Measurements from ENCODE around the gene CCDC60. TPM values are rescaled to one million over a fixed set of nuclear protein-coding genes. Genes with fewer than 3 reads are reported as not detected.

The CCDC60 gene
- total RNA-seq, 2 experiments from 2014 or later = not detected

DNA sequence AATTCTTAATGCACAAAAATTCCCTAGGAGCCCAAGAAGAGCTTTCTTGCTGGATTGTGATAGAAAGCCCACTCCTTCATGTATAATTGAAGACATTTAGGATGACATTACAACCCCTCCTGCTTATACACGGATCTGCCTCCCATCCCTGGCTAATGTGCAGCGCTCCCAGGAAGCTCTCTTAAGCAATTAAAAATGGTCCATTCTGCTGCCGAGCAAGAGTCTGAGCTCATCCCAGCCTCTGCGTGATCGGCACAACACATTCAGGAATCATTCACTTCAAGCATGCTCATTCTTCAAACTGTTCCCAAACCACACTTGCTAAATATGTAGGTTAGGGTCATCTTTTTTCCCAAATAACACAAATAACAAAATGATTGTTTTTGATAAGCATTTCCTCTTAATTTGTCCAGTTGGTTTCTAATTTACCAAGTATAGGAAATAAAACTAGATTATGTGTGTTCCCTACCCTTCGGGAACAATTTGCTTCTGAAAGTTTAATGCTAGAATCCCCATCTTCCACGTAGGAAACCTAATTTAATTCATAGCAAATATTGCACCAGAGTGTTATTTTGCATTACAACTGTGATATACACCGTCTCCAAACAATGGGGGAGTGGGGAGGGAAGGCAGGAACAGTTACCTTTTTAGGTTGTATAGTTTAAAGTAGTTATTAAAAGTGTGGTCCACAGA, 241.7 kb downstream of the CCDC60 start:
- Mint-ChIP-seq H3K4me1 (ENCODE audit: low read depth) (no peaks in the 10 kb centered on the region), H3K4me3 (no peak overlapping the region), H3K36me3 (ENCODE audit: low read depth) (no peaks in the 10 kb centered on the region), H3K9me3 (ENCODE audit: insufficient read depth) (no peaks in the 10 kb centered on the region), H3K27ac (no peak overlapping the region), H3K27me3 (ENCODE audit: low read depth) (peaks cover 3% of the 10 kb centered on the region)
- ATAC-seq (no peak), DNase-seq (no peak)
- POLR2A ChIA-PET = no interaction called here
- CTCF ChIA-PET = no interaction called here

DNA sequence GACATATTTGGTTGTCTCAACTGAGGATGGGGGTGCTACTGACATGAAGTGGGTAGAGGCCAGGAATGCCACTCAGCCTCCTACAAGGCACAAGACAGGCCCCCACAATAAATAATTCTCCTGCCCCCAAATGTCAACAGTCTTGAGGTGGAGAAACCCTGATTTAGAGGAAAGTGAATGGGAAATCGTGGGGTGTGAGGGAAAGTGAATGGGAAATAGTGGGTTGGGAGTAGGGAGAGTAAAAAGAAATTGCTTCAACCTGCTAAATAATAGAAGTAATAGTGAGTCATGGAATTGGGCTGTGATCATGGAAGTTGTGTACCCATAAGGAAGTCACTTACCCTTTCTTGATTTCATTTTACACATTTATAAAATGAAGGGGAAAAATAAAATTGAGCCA, 242.4 kb downstream of the CCDC60 start:
- no peaks in the 10 kb centered on the region for H3K9me3 Mint-ChIP-seq (ENCODE audit: insufficient read depth)
- no peak overlapping the region for H3K27ac Mint-ChIP-seq
- H3K36me3 Mint-ChIP-seq (ENCODE audit: low read depth) = no peaks in the 10 kb centered on the region
- CTCF ChIA-PET = no interaction called here
- ATAC-seq = no peak
- POLR2A ChIA-PET = no interaction called here
- H3K27me3 Mint-ChIP-seq (ENCODE audit: low read depth) = peaks cover 5% of the 10 kb centered on the region
- DNase-seq = no peak
- no peaks in the 10 kb centered on the region for H3K4me1 Mint-ChIP-seq (ENCODE audit: low read depth)
- no peak overlapping the region for H3K4me3 Mint-ChIP-seq

DNA sequence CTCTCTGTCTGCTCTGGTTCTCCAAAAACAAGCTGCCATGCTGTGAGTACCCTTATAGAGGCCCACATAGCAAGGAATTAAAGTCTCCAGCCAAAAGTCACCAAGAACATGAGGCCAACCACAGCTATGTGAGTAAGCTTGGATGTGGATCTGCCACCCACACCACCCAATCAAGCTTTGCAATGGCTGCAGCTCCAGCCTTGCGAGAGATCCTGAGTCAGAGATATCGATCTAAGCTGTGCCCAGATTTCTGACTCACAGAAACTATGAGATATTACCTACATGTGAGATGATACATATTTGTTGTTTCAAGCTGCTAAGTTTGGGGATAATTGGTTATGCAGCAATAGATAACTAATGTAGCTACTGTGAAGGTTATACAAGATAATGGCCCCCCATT, 243.6 kb downstream of the CCDC60 start:
- Mint-ChIP-seq H3K36me3 (ENCODE audit: low read depth) (no peaks in the 10 kb centered on the region), H3K27ac (no peak overlapping the region), H3K4me1 (ENCODE audit: low read depth) (no peaks in the 10 kb centered on the region), H3K9me3 (ENCODE audit: insufficient read depth) (no peaks in the 10 kb centered on the region), H3K4me3 (no peak overlapping the region), H3K27me3 (ENCODE audit: low read depth) (peaks cover 6% of the 10 kb centered on the region)
- POLR2A ChIA-PET = interaction anchor here (0.6 kb wide), 1 partner anchor 331 kb away, joined by 3 read pairs; no protein-coding TSS in a partner anchor
- CTCF ChIA-PET = interaction anchor here (1.0 kb wide), 1 partner anchor 32 kb away, joined by 4 read pairs; no protein-coding TSS in a partner anchor
- DNase-seq (no peak), ATAC-seq (no peak)

DNA sequence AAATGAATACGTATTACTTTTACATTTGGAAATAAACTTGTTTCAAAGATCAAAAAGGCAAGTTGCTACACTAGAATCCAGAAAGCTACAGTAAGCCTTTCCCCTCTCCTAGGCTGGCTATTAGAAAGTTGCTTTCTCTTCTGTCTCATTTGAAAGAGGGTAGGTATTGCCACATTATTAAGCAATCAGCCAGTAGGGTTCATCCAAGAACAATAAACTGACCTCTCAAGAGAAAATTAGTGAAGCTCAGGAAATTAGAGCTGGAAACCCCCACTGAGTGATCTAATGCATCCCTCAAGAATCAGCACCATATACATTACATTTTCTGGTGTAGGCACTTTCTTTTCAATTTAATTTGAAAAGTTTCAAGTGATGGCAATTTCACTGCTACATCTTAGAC, 254.6 kb downstream of the CCDC60 start:
- CTCF ChIA-PET = no interaction called here
- POLR2A ChIA-PET = no interaction called here
- Mint-ChIP-seq H3K27ac (no peak overlapping the region), H3K4me1 (ENCODE audit: low read depth) (no peaks in the 10 kb centered on the region), H3K36me3 (ENCODE audit: low read depth) (peaks cover under 1% of the 10 kb centered on the region), H3K9me3 (ENCODE audit: insufficient read depth) (no peaks in the 10 kb centered on the region), H3K4me3 (no peak overlapping the region), H3K27me3 (ENCODE audit: low read depth) (peaks cover 41% of the 10 kb centered on the region)
- no peak for ATAC-seq
- DNase-seq = no peak

DNA sequence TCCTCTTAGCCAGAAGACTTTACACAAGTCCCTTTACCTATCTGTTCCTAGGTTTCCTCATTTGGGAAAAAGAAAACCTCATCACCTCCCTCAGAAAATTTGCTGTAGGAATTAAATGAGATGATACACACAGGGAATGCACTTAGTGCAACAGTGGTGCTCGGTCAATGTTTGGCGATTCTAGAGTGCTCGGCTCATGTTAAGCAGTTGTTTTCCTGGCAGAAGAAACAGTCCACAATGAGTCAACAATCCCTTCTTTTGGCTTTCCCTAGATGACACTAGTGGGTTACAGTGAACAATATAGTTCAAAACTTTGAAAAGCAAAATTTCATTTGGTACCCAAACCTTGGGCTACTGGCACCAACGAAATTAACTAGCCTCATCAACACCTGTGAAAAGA, 255.1 kb downstream of the CCDC60 start:
- no peak overlapping the region for H3K27ac Mint-ChIP-seq
- H3K36me3 Mint-ChIP-seq (ENCODE audit: low read depth) = peaks cover 2% of the 10 kb centered on the region
- ATAC-seq (no peak), DNase-seq (no peak)
- H3K27me3 Mint-ChIP-seq (ENCODE audit: low read depth) = peaks cover 46% of the 10 kb centered on the region
- no peaks in the 10 kb centered on the region for H3K9me3 Mint-ChIP-seq (ENCODE audit: insufficient read depth)
- ChIA-PET CTCF (no interaction called here), POLR2A (no interaction called here)
- peaks cover 5% of the 10 kb centered on the region for H3K4me1 Mint-ChIP-seq (ENCODE audit: low read depth)
- no peak overlapping the region for H3K4me3 Mint-ChIP-seq

Other genes with a start within 250 kb of the CCDC60 start
- gene HSPB8, start 155.8 kb upstream of the CCDC60 start, total RNA-seq = not detected

All from activated CD8-positive, alpha-beta T cell treated with anti-CD3 and anti-CD28 coated beads, Interleukin-2, amount 10 ng/mL, durations not matched to agents 7 days and 5 days (primary cell).